Measurements from ENCODE around the gene GADL1. TPM values are rescaled to one million over a fixed set of nuclear protein-coding genes. Genes with fewer than 3 reads are reported as not detected.

Gene GADL1, protein sequence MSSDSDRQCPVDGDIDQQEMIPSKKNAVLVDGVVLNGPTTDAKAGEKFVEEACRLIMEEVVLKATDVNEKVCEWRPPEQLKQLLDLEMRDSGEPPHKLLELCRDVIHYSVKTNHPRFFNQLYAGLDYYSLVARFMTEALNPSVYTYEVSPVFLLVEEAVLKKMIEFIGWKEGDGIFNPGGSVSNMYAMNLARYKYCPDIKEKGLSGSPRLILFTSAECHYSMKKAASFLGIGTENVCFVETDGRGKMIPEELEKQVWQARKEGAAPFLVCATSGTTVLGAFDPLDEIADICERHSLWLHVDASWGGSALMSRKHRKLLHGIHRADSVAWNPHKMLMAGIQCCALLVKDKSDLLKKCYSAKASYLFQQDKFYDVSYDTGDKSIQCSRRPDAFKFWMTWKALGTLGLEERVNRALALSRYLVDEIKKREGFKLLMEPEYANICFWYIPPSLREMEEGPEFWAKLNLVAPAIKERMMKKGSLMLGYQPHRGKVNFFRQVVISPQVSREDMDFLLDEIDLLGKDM
- total RNA-seq (1 to 10 TPM in 3 of 4 donors, under 1 TPM in 1; 0.96 to 5.6 (median 1.5) TPM), polyA plus RNA-seq (1 to 10 TPM in 2 of 3 donors, under 1 TPM in 1; 0.89 to 4.0 (median 1.5) TPM)
- long read RNA-seq, donor 1, partial matches to known transcripts: 0 of 1 reads
- long read RNA-seq, donor 1, other reads (novel, unspliced or antisense): 0 of 1 reads
- long read RNA-seq, donor 2, partial matches to known transcripts: 1 of 3 reads
- long read RNA-seq, donor 2, other reads (novel, unspliced or antisense): 2 of 3 reads

DNA sequence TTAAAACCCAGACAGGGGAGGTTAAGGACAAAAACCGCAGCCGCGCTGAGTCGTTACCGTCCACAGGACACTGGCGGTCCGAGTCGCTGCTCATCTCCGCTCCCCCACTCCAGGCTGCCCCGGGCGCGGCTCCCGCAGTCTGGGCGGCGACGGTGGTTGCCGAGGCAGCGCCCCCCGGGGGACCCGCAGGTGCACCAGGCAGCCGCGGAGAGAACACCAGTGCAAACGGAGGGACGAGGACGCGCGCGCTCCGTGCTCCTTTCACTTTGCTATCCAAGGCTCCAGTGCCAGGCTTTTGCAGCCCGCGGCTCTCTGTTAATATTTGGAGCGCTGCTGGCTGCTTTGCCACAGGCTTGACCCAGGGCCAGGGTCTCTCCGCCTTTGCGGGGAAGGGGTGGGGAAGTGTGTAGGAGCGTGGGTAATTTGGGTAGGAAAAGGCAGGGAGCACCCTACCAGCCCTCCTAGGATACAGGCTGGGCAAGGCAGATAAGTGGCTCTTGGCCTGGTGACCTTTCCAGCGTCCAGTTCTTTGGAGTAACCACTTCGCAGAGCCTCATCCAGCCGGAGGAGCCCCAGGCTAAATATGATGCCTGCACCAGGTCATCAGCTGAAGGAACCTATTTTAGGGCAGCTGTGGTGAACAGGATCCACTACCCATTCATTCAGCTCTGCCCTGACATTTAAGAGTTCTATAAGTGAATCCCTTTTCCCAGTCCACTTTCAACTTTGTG, at the start of gene GADL1:
GADL1 (minus strand) TSS at position 141 of the 731 bp plus-strand sequence; CDS start at position 94, 47 bp downstream.
- H3K4me1 ChIP-seq: peaks cover 9% of the 10 kb centered on the region
- H3K27ac ChIP-seq: peak within 1 kb of the TSS; percentile 79
- no peak for TF ChIP-seq CTCF (IDR thresholded peaks at IDR 0.05)
- H3K4me3 ChIP-seq: peak within 1 kb of the TSS; percentile 74
- intact Hi-C loops (cut with DNase I): loop anchor here in 1 of 2 donors (5.0 kb wide), 1 partner anchor 122 kb away; no protein-coding TSS in a partner anchor
- ATAC-seq: peak; percentile 76 to 92 (median 90)
- H3K9me3 ChIP-seq: no peaks in the 10 kb centered on the region
- DNase-seq: peak; percentile 43 to 78
- no peaks in the 10 kb centered on the region for H3K36me3 ChIP-seq (ENCODE audit: insufficient read depth in 1 of 2, low read depth in 1 of 2)
- 1 to 4% (median 2%) methylated on average over 37 to 38 of the region's 38 CpGs for WGBS, 3 donors
- no peaks in the 10 kb centered on the region for H3K27me3 ChIP-seq (ENCODE audit: insufficient read depth in 3 of 3, low read length in 2 of 3)

DNA sequence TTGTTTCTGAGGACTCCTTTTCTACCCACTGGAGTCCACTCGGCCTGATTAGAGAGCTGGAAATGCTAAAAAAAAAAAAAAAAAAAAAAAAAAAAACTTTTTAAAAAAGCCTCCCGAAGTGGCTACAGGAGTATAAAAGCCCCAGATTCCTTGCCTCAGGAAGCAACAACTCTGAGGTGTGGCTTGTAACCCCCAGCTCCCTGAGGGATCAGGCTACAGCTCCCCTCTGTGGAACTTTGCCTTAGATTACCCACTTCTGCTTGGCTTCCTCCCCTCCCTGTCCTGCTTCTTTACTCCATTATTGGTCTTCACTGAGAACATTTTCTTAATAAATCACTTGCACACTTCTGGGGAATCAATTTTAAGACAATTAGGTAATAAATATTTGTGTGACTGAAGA, 49.7 kb upstream of the GADL1 start:
- Histone ChIP-seq H3K27me3 (ENCODE audit: insufficient read depth in 3 of 3, low read length in 2 of 3) (no peaks in the 10 kb centered on the region), H3K27ac (no peak overlapping the region), H3K9me3 (no peaks in the 10 kb centered on the region), H3K4me1 (no peaks in the 10 kb centered on the region), H3K4me3 (no peak overlapping the region), H3K36me3 (ENCODE audit: insufficient read depth in 1 of 2, low read depth in 1 of 2) (no peaks in the 10 kb centered on the region)
- ATAC-seq (no peak), DNase-seq (no peak)
- intact Hi-C loops (cut with DNase I): no loop called here
- no peak for TF ChIP-seq CTCF (IDR thresholded peaks at IDR 0.05)
- 70 to 77% (median 72%) methylated on average over 2 of the region's 2 CpGs for WGBS, 3 donors

DNA sequence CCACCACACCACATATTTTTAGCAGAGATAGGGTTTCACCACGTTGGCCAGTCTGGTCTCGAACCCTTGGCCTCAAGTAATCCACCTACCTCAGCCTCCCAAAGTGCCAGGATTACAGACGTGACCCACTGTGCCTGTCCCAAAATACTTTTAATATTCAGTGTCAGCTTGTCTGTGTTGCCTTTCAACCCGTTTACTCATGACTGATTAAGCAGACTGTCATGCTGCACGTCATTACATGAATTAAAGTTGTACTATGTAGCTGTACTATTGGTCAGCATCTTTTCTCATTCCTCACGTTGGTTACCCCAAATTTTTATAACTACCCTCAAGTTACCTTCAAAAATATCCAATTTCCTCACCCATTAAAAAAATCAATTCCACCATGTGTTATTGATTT, 48.7 kb upstream of the GADL1 start:
- Histone ChIP-seq H3K27ac (no peak overlapping the region), H3K4me3 (no peak overlapping the region), H3K36me3 (ENCODE audit: insufficient read depth in 1 of 2, low read depth in 1 of 2) (no peaks in the 10 kb centered on the region), H3K27me3 (ENCODE audit: insufficient read depth in 3 of 3, low read length in 2 of 3) (no peaks in the 10 kb centered on the region), H3K9me3 (no peaks in the 10 kb centered on the region), H3K4me1 (no peaks in the 10 kb centered on the region)
- no peak for TF ChIP-seq CTCF (IDR thresholded peaks at IDR 0.05)
- DNase-seq (no peak), ATAC-seq (no peak)
- intact Hi-C loops (cut with DNase I): no loop called here
- 80 to 88% (median 82%) methylated on average over 6 of the region's 6 CpGs for WGBS, 3 donors

GRCh38 chr3:30941342-30941741, 46.9 kb upstream of the GADL1 start:
- H3K36me3 ChIP-seq (ENCODE audit: insufficient read depth in 1 of 2, low read depth in 1 of 2): no peaks in the 10 kb centered on the region
- no peaks in the 10 kb centered on the region for H3K9me3 ChIP-seq
- no peak overlapping the region for H3K27ac ChIP-seq
- no peaks in the 10 kb centered on the region for H3K4me1 ChIP-seq
- ATAC-seq: no peak
- DNase-seq: no peak
- H3K27me3 ChIP-seq (ENCODE audit: insufficient read depth in 3 of 3, low read length in 2 of 3): no peaks in the 10 kb centered on the region
- H3K4me3 ChIP-seq: no peak overlapping the region
- 92 to 100% (median 95%) methylated on average over 2 of the region's 2 CpGs for WGBS, 3 donors
- TF ChIP-seq CTCF (IDR thresholded peaks at IDR 0.05): no peak
- intact Hi-C loops (cut with DNase I): no loop called here
